OCI-LY1 (cell line): ENCODE measurements around the gene JOSD1.

ENCODE experiments used
- H2AFZ ChIP-seq: fragments of 200-600 bp; sonication (generic), shearing (Covaris generic); 2 replicates; pipeline ENCODE4 v1.6.0; 2014; ENCODE audit warnings: antibody characterized with exemption, mild to moderate bottlenecking, low read length
- H3F3A ChIP-seq: fragments of 200-600 bp; sonication (generic), shearing (Covaris generic); 2 replicates; pipeline ENCODE4 v1.6.0; 2014; ENCODE audit warnings: mild to moderate bottlenecking, antibody characterized with exemption, low read length, moderate library complexity; ENCODE audit not compliant: insufficient read depth
- H3K27ac ChIP-seq: fragments of 200-600 bp; sonication (generic); 2 replicates; pipeline ENCODE4 v1.5.1; 2014; ENCODE audit warnings: low read length, mixed run types, mild to moderate bottlenecking, low read depth; ENCODE audit not compliant: poor library complexity, severe bottlenecking
- H3K27me3 ChIP-seq: fragments of 200-600 bp; sonication (generic); 2 replicates; pipeline ENCODE4 v1.6.0; 2014; ENCODE audit warnings: antibody characterized with exemption, mild to moderate bottlenecking, low read length, moderate library complexity; ENCODE audit not compliant: insufficient read depth
- H3K36me3 ChIP-seq: fragments of 200-600 bp; sonication (generic); 2 replicates; pipeline ENCODE4 v1.6.1; 2014; ENCODE audit warnings: mild to moderate bottlenecking, antibody characterized with exemption, low read length, moderate library complexity, mixed read lengths; ENCODE audit not compliant: insufficient read depth
- H3K4me1 ChIP-seq: fragments of 200-600 bp; sonication (generic); 2 replicates; pipeline ENCODE4 v1.5.1; 2014; ENCODE audit warnings: mild to moderate bottlenecking, low read length, moderate library complexity; ENCODE audit not compliant: insufficient read depth, severe bottlenecking
- H3K4me2 ChIP-seq: fragments of 200-600 bp; sonication (generic), shearing (Covaris generic); 2 replicates; pipeline ENCODE4 v1.6.1; 2014; ENCODE audit warnings: low read length
- H3K4me3 ChIP-seq: fragments of 200-600 bp; sonication (generic); 2 replicates; pipeline ENCODE4 v1.5.1; 2014; ENCODE audit warnings: low read length, low read depth, mild to moderate bottlenecking, mixed read lengths; ENCODE audit not compliant: poor library complexity, severe bottlenecking
- H3K79me2 ChIP-seq: fragments of 200-600 bp; shearing (Covaris generic); 2 replicates; pipeline ENCODE4 v1.6.1; 2016; ENCODE audit warnings: mixed run types, low read length, mixed read lengths; ENCODE audit not compliant: insufficient read depth
- H3K9ac ChIP-seq: fragments of 200-600 bp; sonication (generic), shearing (Covaris generic); 2 replicates; pipeline ENCODE4 v1.6.1; 2014; ENCODE audit warnings: mild to moderate bottlenecking, low read length, mixed read lengths
- H3K9me2 ChIP-seq: fragments of 200-600 bp; sonication (generic), shearing (Covaris generic); 2 replicates; pipeline ENCODE4 v1.6.1; 2014; ENCODE audit warnings: low read depth, mild to moderate bottlenecking, low read length, mixed read lengths
- H3K9me3 ChIP-seq: fragments of 200-600 bp; shearing (Covaris generic); 2 replicates; pipeline ENCODE4 v1.6.1; 2014; ENCODE audit warnings: low read length, mixed read lengths
- H4K20me1 ChIP-seq: fragments of 200-600 bp; sonication (generic), shearing (Covaris generic); 2 replicates; pipeline ENCODE4 v1.6.0; 2016; ENCODE audit warnings: mild to moderate bottlenecking, low read length; ENCODE audit not compliant: insufficient read depth
- CTCF ChIP-seq: fragments of 200-600 bp; sonication (generic), shearing (Covaris generic); IDR thresholded peaks from 2 replicates; pipeline ENCODE4 v1.5.1; 2017; ENCODE audit warnings: mild to moderate bottlenecking, antibody characterized with exemption, low read length, moderate library complexity, mixed read lengths
- EZH2 ChIP-seq: fragments of 200-600 bp; sonication (generic), shearing (Covaris generic); IDR thresholded peaks from 2 replicates; pipeline ENCODE4 v1.8.0; 2017; ENCODE audit warnings: borderline replicate concordance, mixed run types, mild to moderate bottlenecking, antibody characterized with exemption, low read length, moderate library complexity, mixed read lengths

JOSD1 gene

DNA sequence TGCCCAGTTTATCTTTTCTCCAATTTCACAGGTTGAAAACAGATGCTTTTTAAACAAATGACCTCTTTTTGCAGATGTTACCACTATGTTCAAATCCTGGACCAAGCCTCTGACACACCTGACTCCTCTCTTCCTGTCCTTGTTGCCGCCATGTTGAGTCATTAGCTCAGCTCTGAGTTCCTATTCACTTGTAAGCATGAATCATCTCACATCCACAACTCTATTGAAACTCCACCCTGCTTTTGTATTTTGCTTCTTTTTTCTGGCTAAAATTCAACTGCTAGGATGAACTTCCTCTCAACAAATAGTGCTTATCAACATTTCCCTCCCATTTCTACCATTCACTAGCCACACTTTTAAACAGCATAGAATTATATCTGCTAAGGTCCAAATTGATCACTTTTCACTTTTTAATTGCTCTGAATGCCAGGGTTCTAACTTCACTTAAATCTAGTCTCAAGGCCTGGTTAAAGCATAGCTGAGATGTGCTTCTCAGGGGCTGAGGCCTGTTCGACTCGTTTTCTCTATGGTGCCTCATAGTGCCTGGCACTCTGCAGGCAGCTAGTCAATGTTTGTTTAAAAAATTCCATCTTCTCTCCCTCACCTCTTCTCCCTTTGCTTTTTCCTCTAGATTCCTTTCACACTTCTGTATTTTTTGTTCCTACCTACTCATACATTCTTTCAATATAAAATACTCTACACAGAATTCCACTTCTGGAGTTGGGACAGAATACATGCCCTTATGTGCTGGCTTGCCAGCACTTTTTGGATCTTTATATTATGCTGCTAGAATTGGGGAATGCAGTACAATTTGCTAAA is 3.9 kb downstream of the JOSD1 start:
- H3K4me1 ChIP-seq, result peaks cover 46% of the 10 kb centered on the region
- no peaks in the 10 kb centered on the region for H3K9me2 ChIP-seq
- no peaks in the 10 kb centered on the region for H3K27me3 ChIP-seq
- H3K27ac ChIP-seq, result peak overlapping the region; percentile 25
- H3K4me3 ChIP-seq, result no peak overlapping the region
- H3K79me2 ChIP-seq, result 0 out of 2 replicates have a peak, but pooled peaks cover 4% of the 10 kb centered on the region
- 0 out of 2 replicates have a peak, but pooled peaks cover 3% of the 10 kb centered on the region for H3F3A ChIP-seq
- no peak overlapping the region for H3K9ac ChIP-seq
- H3K4me2 ChIP-seq, result peak overlapping the region; percentile 94; the same call in 1 of the 2 replicates
- H4K20me1 ChIP-seq, result no peaks in the 10 kb centered on the region
- TF ChIP-seq CTCF (no peak), EZH2 (no peak)
- H2AFZ ChIP-seq, result no peak overlapping the region
- H3K9me3 ChIP-seq, result no peaks in the 10 kb centered on the region
- peaks cover 21% of the 10 kb centered on the region; the same call in 1 of the 2 replicates for H3K36me3 ChIP-seq

DNA sequence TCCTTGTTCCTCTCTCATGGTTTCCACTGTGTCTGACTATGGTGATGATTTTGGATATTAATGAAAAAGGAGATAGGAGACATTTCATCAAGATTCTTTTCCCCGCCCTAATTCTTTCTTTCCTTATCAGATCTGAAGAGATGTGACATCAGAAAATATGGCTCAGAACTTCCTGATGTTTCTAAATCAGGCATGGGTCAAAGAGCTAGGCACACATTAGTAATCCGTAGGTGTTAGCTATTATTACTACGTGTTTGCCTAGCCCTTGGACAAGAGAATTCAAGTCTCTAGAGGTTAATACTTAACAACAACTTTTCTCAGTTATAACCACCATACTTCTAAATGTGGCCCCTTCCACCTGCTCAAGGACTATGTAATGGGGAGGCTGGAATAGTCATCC is 5.8 kb downstream of the JOSD1 start:
- Histone ChIP-seq H3K36me3 (peaks cover 32% of the 10 kb centered on the region; the same call in 1 of the 2 replicates), H3K4me2 (no peak overlapping the region), H3K79me2 (0 out of 2 replicates have a peak, but pooled peaks cover 4% of the 10 kb centered on the region), H3K9ac (no peak overlapping the region), H3K9me3 (no peaks in the 10 kb centered on the region), H3K27me3 (no peaks in the 10 kb centered on the region), H3F3A (0 out of 2 replicates have a peak, but pooled peaks cover 3% of the 10 kb centered on the region), H4K20me1 (no peaks in the 10 kb centered on the region), H3K4me1 (peaks cover 39% of the 10 kb centered on the region), H2AFZ (no peak overlapping the region), H3K27ac (no peak overlapping the region), H3K9me2 (no peaks in the 10 kb centered on the region), H3K4me3 (no peak overlapping the region)
- no peak for TF ChIP-seq EZH2

GRCh38 chr22:38694049-38694448 is 6.7 kb downstream of the JOSD1 start:
- Histone ChIP-seq H3K27me3 (no peaks in the 10 kb centered on the region), H3K27ac (no peak overlapping the region), H4K20me1 (no peaks in the 10 kb centered on the region), H3K9me2 (no peaks in the 10 kb centered on the region), H3K36me3 (peaks cover 41% of the 10 kb centered on the region; the same call in 1 of the 2 replicates), H3K9me3 (no peaks in the 10 kb centered on the region), H3K4me1 (peaks cover 30% of the 10 kb centered on the region), H3K9ac (no peak overlapping the region), H3K79me2 (0 out of 2 replicates have a peak, but pooled peaks cover 4% of the 10 kb centered on the region), H2AFZ (no peak overlapping the region), H3F3A (0 out of 2 replicates have a peak, but pooled peaks cover 3% of the 10 kb centered on the region), H3K4me3 (no peak overlapping the region), H3K4me2 (no peak overlapping the region)
- no peak for TF ChIP-seq EZH2

DNA sequence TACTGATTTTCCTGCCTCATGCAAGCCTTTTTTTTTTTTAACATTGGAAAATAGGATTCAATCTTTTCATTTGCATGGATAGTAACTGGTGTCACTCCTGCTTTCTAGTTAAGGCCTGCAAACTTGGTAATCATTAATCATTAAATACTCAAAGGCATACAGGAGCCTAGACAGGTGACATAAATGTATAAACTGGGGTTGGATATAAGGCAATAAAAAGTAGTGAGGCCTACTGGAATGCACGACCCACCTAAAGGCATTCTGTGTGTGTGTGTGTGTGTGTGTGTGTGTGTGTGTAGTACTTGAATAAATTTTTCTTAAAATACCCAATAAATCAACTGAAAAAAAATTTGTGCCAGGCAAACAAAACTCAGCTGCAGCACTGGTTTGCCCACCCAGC is 11.1 kb downstream of the JOSD1 start:
- H3K9me2 ChIP-seq, result no peaks in the 10 kb centered on the region
- peaks cover 4% of the 10 kb centered on the region for H3K4me1 ChIP-seq
- no peak overlapping the region for H3K4me2 ChIP-seq
- H3F3A ChIP-seq, result no peaks in the 10 kb centered on the region
- no peak for TF ChIP-seq CTCF
- TF ChIP-seq EZH2, result no peak
- H3K9ac ChIP-seq, result no peak overlapping the region
- no peak overlapping the region for H3K27ac ChIP-seq
- peaks cover 72% of the 10 kb centered on the region for H3K36me3 ChIP-seq
- H2AFZ ChIP-seq, result no peak overlapping the region
- H4K20me1 ChIP-seq, result no peaks in the 10 kb centered on the region
- H3K27me3 ChIP-seq, result no peaks in the 10 kb centered on the region
- H3K4me3 ChIP-seq, result no peak overlapping the region
- no peaks in the 10 kb centered on the region for H3K9me3 ChIP-seq
- no peaks in the 10 kb centered on the region for H3K79me2 ChIP-seq
